ENCODE measurements around the gene ASZ1. TPM values are rescaled to one million over a fixed set of nuclear protein-coding genes. Genes with fewer than 3 reads are reported as not detected.

ASZ1 gene
- total RNA-seq, 1 experiment from 2014 or later = not detected

DNA sequence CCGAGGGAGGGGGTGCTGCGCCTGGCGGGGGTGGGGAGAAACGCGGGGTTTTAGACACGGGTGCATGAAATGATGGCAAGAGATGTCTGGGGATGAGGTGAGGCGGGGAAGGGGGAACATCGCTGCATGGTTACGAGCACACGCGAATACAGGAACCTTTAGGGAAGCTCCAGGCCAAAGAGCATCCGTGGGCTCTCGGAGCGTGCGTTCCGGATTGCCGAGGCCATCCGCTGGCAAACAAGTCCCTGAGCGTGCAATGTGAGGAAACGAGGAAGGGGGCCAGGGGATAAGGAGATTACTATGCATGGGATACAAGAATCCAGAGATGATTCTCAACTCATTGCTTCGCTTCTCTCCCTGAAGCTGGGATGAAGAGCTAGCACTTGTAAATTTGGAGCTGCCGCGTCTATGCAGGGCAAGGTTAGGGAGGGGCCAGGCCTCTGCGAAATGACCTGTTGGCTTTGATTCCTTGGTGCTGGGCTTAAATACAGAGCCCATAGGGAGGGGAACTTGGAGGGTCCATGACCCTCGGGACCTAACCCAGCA, 103.9 kb downstream of the ASZ1 start:
- no peak for TF ChIP-seq SIN3A (IDR thresholded peaks at IDR 0.05; ENCODE audit: low read depth)
- no peak for TF ChIP-seq JUND (IDR thresholded peaks at IDR 0.05)
- TF ChIP-seq, protein P1, sequence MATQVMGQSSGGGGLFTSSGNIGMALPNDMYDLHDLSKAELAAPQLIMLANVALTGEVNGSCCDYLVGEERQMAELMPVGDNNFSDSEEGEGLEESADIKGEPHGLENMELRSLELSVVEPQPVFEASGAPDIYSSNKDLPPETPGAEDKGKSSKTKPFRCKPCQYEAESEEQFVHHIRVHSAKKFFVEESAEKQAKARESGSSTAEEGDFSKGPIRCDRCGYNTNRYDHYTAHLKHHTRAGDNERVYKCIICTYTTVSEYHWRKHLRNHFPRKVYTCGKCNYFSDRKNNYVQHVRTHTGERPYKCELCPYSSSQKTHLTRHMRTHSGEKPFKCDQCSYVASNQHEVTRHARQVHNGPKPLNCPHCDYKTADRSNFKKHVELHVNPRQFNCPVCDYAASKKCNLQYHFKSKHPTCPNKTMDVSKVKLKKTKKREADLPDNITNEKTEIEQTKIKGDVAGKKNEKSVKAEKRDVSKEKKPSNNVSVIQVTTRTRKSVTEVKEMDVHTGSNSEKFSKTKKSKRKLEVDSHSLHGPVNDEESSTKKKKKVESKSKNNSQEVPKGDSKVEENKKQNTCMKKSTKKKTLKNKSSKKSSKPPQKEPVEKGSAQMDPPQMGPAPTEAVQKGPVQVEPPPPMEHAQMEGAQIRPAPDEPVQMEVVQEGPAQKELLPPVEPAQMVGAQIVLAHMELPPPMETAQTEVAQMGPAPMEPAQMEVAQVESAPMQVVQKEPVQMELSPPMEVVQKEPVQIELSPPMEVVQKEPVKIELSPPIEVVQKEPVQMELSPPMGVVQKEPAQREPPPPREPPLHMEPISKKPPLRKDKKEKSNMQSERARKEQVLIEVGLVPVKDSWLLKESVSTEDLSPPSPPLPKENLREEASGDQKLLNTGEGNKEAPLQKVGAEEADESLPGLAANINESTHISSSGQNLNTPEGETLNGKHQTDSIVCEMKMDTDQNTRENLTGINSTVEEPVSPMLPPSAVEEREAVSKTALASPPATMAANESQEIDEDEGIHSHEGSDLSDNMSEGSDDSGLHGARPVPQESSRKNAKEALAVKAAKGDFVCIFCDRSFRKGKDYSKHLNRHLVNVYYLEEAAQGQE (IDR thresholded peaks at IDR 0.05; ENCODE audit: low read depth) = no peak
- TF ChIP-seq, protein P2, sequence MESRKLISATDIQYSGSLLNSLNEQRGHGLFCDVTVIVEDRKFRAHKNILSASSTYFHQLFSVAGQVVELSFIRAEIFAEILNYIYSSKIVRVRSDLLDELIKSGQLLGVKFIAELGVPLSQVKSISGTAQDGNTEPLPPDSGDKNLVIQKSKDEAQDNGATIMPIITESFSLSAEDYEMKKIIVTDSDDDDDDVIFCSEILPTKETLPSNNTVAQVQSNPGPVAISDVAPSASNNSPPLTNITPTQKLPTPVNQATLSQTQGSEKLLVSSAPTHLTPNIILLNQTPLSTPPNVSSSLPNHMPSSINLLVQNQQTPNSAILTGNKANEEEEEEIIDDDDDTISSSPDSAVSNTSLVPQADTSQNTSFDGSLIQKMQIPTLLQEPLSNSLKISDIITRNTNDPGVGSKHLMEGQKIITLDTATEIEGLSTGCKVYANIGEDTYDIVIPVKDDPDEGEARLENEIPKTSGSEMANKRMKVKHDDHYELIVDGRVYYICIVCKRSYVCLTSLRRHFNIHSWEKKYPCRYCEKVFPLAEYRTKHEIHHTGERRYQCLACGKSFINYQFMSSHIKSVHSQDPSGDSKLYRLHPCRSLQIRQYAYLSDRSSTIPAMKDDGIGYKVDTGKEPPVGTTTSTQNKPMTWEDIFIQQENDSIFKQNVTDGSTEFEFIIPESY (IDR thresholded peaks at IDR 0.05; ENCODE audit: extremely low read depth, insufficient replicate concordance, low read length) = no peak
- TF ChIP-seq, protein P3, sequence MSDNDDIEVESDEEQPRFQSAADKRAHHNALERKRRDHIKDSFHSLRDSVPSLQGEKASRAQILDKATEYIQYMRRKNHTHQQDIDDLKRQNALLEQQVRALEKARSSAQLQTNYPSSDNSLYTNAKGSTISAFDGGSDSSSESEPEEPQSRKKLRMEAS (IDR thresholded peaks at IDR 0.05) = no peak
- TF ChIP-seq EZH2phosphoT487 (IDR thresholded peaks at IDR 0.05; ENCODE audit: borderline replicate concordance) = no peak
- TF ChIP-seq, protein P4, sequence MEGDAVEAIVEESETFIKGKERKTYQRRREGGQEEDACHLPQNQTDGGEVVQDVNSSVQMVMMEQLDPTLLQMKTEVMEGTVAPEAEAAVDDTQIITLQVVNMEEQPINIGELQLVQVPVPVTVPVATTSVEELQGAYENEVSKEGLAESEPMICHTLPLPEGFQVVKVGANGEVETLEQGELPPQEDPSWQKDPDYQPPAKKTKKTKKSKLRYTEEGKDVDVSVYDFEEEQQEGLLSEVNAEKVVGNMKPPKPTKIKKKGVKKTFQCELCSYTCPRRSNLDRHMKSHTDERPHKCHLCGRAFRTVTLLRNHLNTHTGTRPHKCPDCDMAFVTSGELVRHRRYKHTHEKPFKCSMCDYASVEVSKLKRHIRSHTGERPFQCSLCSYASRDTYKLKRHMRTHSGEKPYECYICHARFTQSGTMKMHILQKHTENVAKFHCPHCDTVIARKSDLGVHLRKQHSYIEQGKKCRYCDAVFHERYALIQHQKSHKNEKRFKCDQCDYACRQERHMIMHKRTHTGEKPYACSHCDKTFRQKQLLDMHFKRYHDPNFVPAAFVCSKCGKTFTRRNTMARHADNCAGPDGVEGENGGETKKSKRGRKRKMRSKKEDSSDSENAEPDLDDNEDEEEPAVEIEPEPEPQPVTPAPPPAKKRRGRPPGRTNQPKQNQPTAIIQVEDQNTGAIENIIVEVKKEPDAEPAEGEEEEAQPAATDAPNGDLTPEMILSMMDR (IDR thresholded peaks at IDR 0.05 in 2 of 3, conservative IDR thresholded peaks at IDR 0.05 in 1 of 3; ENCODE audit: borderline replicate concordance in 1 of 3, insufficient read depth in 1 of 3, low read depth in 2 of 3, low read length in 2 of 3) = no peak
- no peak for TF ChIP-seq ELF1 (IDR thresholded peaks at IDR 0.05; ENCODE audit: borderline replicate concordance, low read depth)
- TF ChIP-seq, protein P5, sequence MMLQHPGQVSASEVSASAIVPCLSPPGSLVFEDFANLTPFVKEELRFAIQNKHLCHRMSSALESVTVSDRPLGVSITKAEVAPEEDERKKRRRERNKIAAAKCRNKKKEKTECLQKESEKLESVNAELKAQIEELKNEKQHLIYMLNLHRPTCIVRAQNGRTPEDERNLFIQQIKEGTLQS (IDR thresholded peaks at IDR 0.05) = no peak
- no peak for TF ChIP-seq CBX3 (IDR thresholded peaks at IDR 0.05; ENCODE audit: low read depth)
- H3K4me2 ChIP-seq (ENCODE audit: low read length) = no peak overlapping the region
- no peaks in the 10 kb centered on the region for H4K20me1 ChIP-seq (ENCODE audit: insufficient read depth)
- no peaks in the 10 kb centered on the region for H3K36me3 ChIP-seq (ENCODE audit: control insufficient read depth in 1 of 2, insufficient read depth in 2 of 2, low read length in 2 of 2)
- ATAC-seq (no peak), DNase-seq (ENCODE audit: low read depth, low spot score) (no peak)
- H3K79me2 ChIP-seq (ENCODE audit: insufficient read depth, low read length) = no peaks in the 10 kb centered on the region
- ChIA-PET POLR2A (no interaction called here), RAD21 (ENCODE audit: low non-redundant PET in 1 of 2, low total read pairs in 2 of 2, uncharacterized antibody in 2 of 2, unreplicated experiment in 2 of 2) (no interaction called here), CTCF (no interaction called here)
- H3K9me3 ChIP-seq (ENCODE audit: control insufficient read depth in 1 of 2, insufficient read depth in 1 of 2, low read depth in 1 of 2, low read length in 2 of 2) = peaks cover 0 to 7% of the 10 kb centered on the region in 2 experiments; a peak in 1 of 4 replicates
- no peaks in the 10 kb centered on the region for H3K27me3 ChIP-seq (ENCODE audit: insufficient read depth, low read length)
- H3K4me3 ChIP-seq (replicated peaks in 1 of 2; ENCODE audit: low read depth in 1 of 2, low read length in 2 of 2) = no peak overlapping the region
- H3K9me2 ChIP-seq (ENCODE audit: insufficient read depth) = no peaks in the 10 kb centered on the region
- no peak overlapping the region for H3K27ac ChIP-seq (ENCODE audit: low read depth, low read length)
- no peaks in the 10 kb centered on the region for H3K4me1 ChIP-seq (ENCODE audit: control insufficient read depth in 1 of 2, insufficient read depth in 2 of 2, low read length in 2 of 2)
- intact Hi-C loops (cut with micrococcal nuclease) = no loop called here
- no TSS peak for BruUV-seq (replicated peaks)
- H3K9ac ChIP-seq (ENCODE audit: low read length) = no peak overlapping the region
- no peak overlapping the region for H2AFZ ChIP-seq (ENCODE audit: low read depth, low read length, poor library complexity, severe bottlenecking)

All from HCT116 (cell line).